Measurements from ENCODE around the gene KRTAP10-10. TPM values are rescaled to one million over a fixed set of nuclear protein-coding genes. Genes with fewer than 3 reads are reported as not detected.
"Not testable (repeated sequence)": the region's sequence is repeated elsewhere in the genome, so short reads cannot be mapped to it uniquely, and the experiment has no call there.

The KRTAP10-10 gene
- total and polyA plus RNA-seq, 2 experiments from 2014 or later = not detected

GRCh38 chr21:44603109-44603875, 33.9 kb upstream of the KRTAP10-10 start:
- no peaks in the 10 kb centered on the region for H3K9me3 ChIP-seq (ENCODE audit: low read depth)
- DNase-seq (ENCODE audit: low read depth in 1 of 2, low spot score in 1 of 2) = no peak
- no peak for TF ChIP-seq CTCF (IDR thresholded peaks at IDR 0.05; ENCODE audit: low read depth, low read length)
- no peaks in the 10 kb centered on the region for H3K27me3 ChIP-seq
- no peak overlapping the region for H3K27ac ChIP-seq
- H3K4me1 ChIP-seq (ENCODE audit: low read depth) = no peaks in the 10 kb centered on the region
- H3K4me3 ChIP-seq = no peak overlapping the region
- H3K36me3 ChIP-seq = no peaks in the 10 kb centered on the region

GRCh38 chr21:44603911-44604310, 33.2 kb upstream of the KRTAP10-10 start:
- Histone ChIP-seq H3K36me3 (no peaks in the 10 kb centered on the region), H3K27ac (no peak overlapping the region), H3K4me3 (no peak overlapping the region), H3K27me3 (no peaks in the 10 kb centered on the region), H3K4me1 (ENCODE audit: low read depth) (no peaks in the 10 kb centered on the region), H3K9me3 (ENCODE audit: low read depth) (no peaks in the 10 kb centered on the region)
- no peak for TF ChIP-seq CTCF (IDR thresholded peaks at IDR 0.05; ENCODE audit: low read depth, low read length)
- DNase-seq (ENCODE audit: low read depth in 1 of 2, low spot score in 1 of 2) = no peak

- no peak for DNase-seq (ENCODE audit: low read depth in 1 of 2, low spot score in 1 of 2)
- no peaks in the 10 kb centered on the region for H3K27me3 ChIP-seq
- H3K36me3 ChIP-seq = no peaks in the 10 kb centered on the region
- TF ChIP-seq CTCF (IDR thresholded peaks at IDR 0.05; ENCODE audit: low read depth, low read length) = no peak
- no peaks in the 10 kb centered on the region for H3K4me1 ChIP-seq (ENCODE audit: low read depth)
- no peaks in the 10 kb centered on the region for H3K9me3 ChIP-seq (ENCODE audit: low read depth)
- H3K27ac ChIP-seq = no peak overlapping the region
- no peak overlapping the region for H3K4me3 ChIP-seq
These were observed 30.7 kb upstream of the KRTAP10-10 start for GRCh38 chr21:44606495-44606894.

GRCh38 chr21:44609193-44609592, 28.0 kb upstream of the KRTAP10-10 start:
- Histone ChIP-seq H3K27ac (no peak overlapping the region), H3K9me3 (ENCODE audit: low read depth) (no peaks in the 10 kb centered on the region), H3K4me3 (no peak overlapping the region), H3K4me1 (ENCODE audit: low read depth) (no peaks in the 10 kb centered on the region), H3K36me3 (no peaks in the 10 kb centered on the region), H3K27me3 (no peaks in the 10 kb centered on the region)
- no peak for TF ChIP-seq CTCF (IDR thresholded peaks at IDR 0.05; ENCODE audit: low read depth, low read length)
- DNase-seq (ENCODE audit: low read depth in 1 of 2, low spot score in 1 of 2) = no peak

GRCh38 chr21:44610157-44610843, 26.9 kb upstream of the KRTAP10-10 start:
- not testable (repeated sequence) for H3K27me3 ChIP-seq; H3K9me3 ChIP-seq (ENCODE audit: low read depth); H3K4me1 ChIP-seq (ENCODE audit: low read depth); DNase-seq (ENCODE audit: low read depth in 1 of 2, low spot score in 1 of 2); H3K27ac ChIP-seq; H3K4me3 ChIP-seq; H3K36me3 ChIP-seq

- no peaks in the 10 kb centered on the region for H3K27me3 ChIP-seq
These were observed 25.6 kb upstream of the KRTAP10-10 start for GRCh38 chr21:44611551-44611950.

More at GRCh38 chr21:44611551-44611950, 25.6 kb upstream of the KRTAP10-10 start:
- no peak overlapping the region for H3K27ac ChIP-seq
- H3K36me3 ChIP-seq = no peaks in the 10 kb centered on the region
- no peak overlapping the region for H3K4me3 ChIP-seq
- no peak for DNase-seq (ENCODE audit: low read depth in 1 of 2, low spot score in 1 of 2)
- no peaks in the 10 kb centered on the region for H3K9me3 ChIP-seq (ENCODE audit: low read depth)
- H3K4me1 ChIP-seq (ENCODE audit: low read depth) = no peaks in the 10 kb centered on the region
- TF ChIP-seq CTCF (IDR thresholded peaks at IDR 0.05; ENCODE audit: low read depth, low read length) = no peak
